Stomach (tissue), 9 donors: Measurements from ENCODE around the gene ZBTB8A. TPM values are rescaled to one million over a fixed set of nuclear protein-coding genes. Genes with fewer than 3 reads are reported as not detected.
A peak's percentile ranks its signal among the peaks of the same experiment; 100 is the strongest.

Experiments used
- DNase-seq, 2 donors: peaks; one replicate each; pipeline versions ENCODE4 v3.0.0 to v3.0.0-alpha.2; 2013 to 2019
- H3K27ac ChIP-seq, 5 donors: fragments of 200-600 bp in 4 of 5; sonication (generic) in 4 of 5; one replicate each; pipeline ENCODE4 v1.5.1; 2013 to 2019; ENCODE audit warnings: mild to moderate bottlenecking in 1 of 5, moderate library complexity in 1 of 5
- H3K27me3 ChIP-seq, 3 donors: fragments of 200-600 bp; sonication (generic); one replicate each; pipeline ENCODE4 v1.5.1; 2017 to 2019; ENCODE audit warnings: mixed run types in 1 of 3
- H3K36me3 ChIP-seq, 4 donors: fragments of 200-600 bp; sonication (generic); 1 replicate in 3 of 4; 2 replicates in 1 of 4; pipeline ENCODE4 v1.5.1; 2016 to 2019
- H3K4me1 ChIP-seq, 4 donors: fragments of 200-600 bp; sonication (generic); one replicate each; pipeline ENCODE4 v1.5.1; 2016 to 2019
- H3K4me3 ChIP-seq, 4 donors: fragments of 200-600 bp; sonication (generic) in 3 of 4; one replicate each; pipeline ENCODE4 v1.5.1; 2016 to 2019; ENCODE audit warnings: mild to moderate bottlenecking in 1 of 4
- H3K9me3 ChIP-seq, 4 donors: fragments of 200-600 bp; sonication (generic); one replicate each; pipeline ENCODE4 v1.5.1; 2016 to 2019
- CTCF ChIP-seq, 7 experiments: fragments of 450-650 bp in 4 of 7; fragments of 200-600 bp in 3 of 7; sonication (generic) in 3 of 7; IDR thresholded peaks; one replicate each; pipeline ENCODE4 v1.5.1; 2016 to 2019; ENCODE audit warnings: antibody characterized with exemption in 7 of 7, control low read depth in 2 of 7, mild to moderate bottlenecking in 1 of 7
- EP300 ChIP-seq: sonication (generic); formaldehyde crosslinking; IDR thresholded peaks from one replicate; pipeline ENCODE4 v1.6.1; 2017; ENCODE audit warnings: antibody characterized with exemption
- POLR2A ChIP-seq, 4 donors: fragments of 450-650 bp; IDR thresholded peaks; one replicate each; pipeline ENCODE4 v1.6.1; 2016; ENCODE audit warnings: antibody characterized with exemption in 4 of 4, control low read depth in 2 of 4, mild to moderate bottlenecking in 1 of 4, moderate library complexity in 1 of 4
- POLR2AphosphoS5 ChIP-seq, 3 donors: sonication (generic); formaldehyde crosslinking; IDR thresholded peaks; one replicate each; pipeline ENCODE4 v1.6.1; 2016; ENCODE audit warnings: antibody characterized with exemption in 3 of 3
- WGBS, 5 donors: extraction: QIAGEN DNeasy Blood & Tissue Kit in 3 of 5; methylation state at CpG; one replicate each; pipeline versions ENCODE4 v1.1.5 to v1.1.7; 2013 to 2018; 5-methylcytosine and 5-hydroxymethylcytosine counted together
- intact Hi-C: fragments of 100-400 bp; cut with DNase I; formaldehyde crosslinking; loops from one replicate; pipeline ENCODE4 v1.15.1; 2023; ENCODE audit warnings: low total_unique reads
- polyA plus RNA-seq, 3 donors: library from polyadenylated mRNA; stranded (reverse); fragments of 200-250 nt; gene quantifications; one replicate each; pipeline ENCODE4 v1.2.3, GENCODE V29; 2013
- small RNA-seq, 4 donors: library from RNA; depleted of rRNA; stranded (forward); fragments of <200 nt; gene quantifications; one replicate each; pipeline ENCODE3, GENCODE V24; 2016
- total RNA-seq, 5 donors: library from RNA; depleted of rRNA; stranded (reverse); fragments of >200 nt; gene quantifications; one replicate each; pipeline versions ENCODE4 v1.1.0 to v1.2.3, GENCODE V29; 2014 to 2016
- donor health status: healthy with polysubstance abuse.
- donor health status: Bipolar disorder and iron deficiency.
- donor health status: healthy.

The ZBTB8A gene
- total and polyA plus RNA-seq, 8 donors, result 0.58 to 23.9 (median 3.1) TPM

- Histone ChIP-seq H3K4me1 (peaks cover 51 to 76% (median 70%) of the 10 kb centered on the region in 4 donors), H3K27ac (peak overlapping the region; percentile 96 to 100 (median 99)), H3K4me3 (peak overlapping the region; percentile 62 to 86 (median 70)), H3K27me3 (no peaks in the 10 kb centered on the region), H3K36me3 (peaks cover 0 to 45% (median 35%) of the 10 kb centered on the region in 4 donors), H3K9me3 (no peaks in the 10 kb centered on the region)
- 0 to 1% (median 1%) methylated on average over 41 to 43 of the region's 43 CpGs for WGBS, 5 donors
- no peak for DNase-seq
- intact Hi-C loops, result no loop called here
- no peak for TF ChIP-seq POLR2A (IDR thresholded peaks at IDR 0.05)
- no peak for TF ChIP-seq EP300
- TF ChIP-seq CTCF (IDR thresholded peaks at IDR 0.05), result no peak
- TF ChIP-seq POLR2AphosphoS5 (IDR thresholded peaks at IDR 0.05), result no peak
Measured at GRCh38 chr1:32651461-32652073, 112.3 kb downstream of the ZBTB8A start.

- Histone ChIP-seq H3K9me3 (no peaks in the 10 kb centered on the region), H3K27me3 (no peaks in the 10 kb centered on the region), H3K27ac (peak overlapping the region in 3 of 5 donors; percentile 99 to 100 (median 99)), H3K4me3 (peak overlapping the region; percentile 62 to 86 (median 70)), H3K36me3 (peaks cover 7 to 52% (median 43%) of the 10 kb centered on the region in 4 donors), H3K4me1 (peaks cover 51 to 82% (median 72%) of the 10 kb centered on the region in 4 donors)
- no peak for DNase-seq
- TF ChIP-seq POLR2A (IDR thresholded peaks at IDR 0.05) (no peak), CTCF (IDR thresholded peaks at IDR 0.05) (no peak)
- intact Hi-C loops, result no loop called here
- WGBS, 5 donors, result 79 to 86% (median 83%) methylated on average over 16 of the region's 16 CpGs
Measured at GRCh38 chr1:32652244-32652962, 113.2 kb downstream of the ZBTB8A start.

Small RNA genes within 50 kb of the gene (small RNA-seq; reads per million reads assigned to genes)
- 0 reads per million in 4 donors for gene RF00019

Other genes starting within 250 kb of the ZBTB8A start
- gene HDAC1, start 247.3 kb upstream of the ZBTB8A start, total RNA-seq, result 100 to 1,000 TPM in 1 of 5 donors, 10 to 100 TPM in 4; 62.0 to 143 (median 77.0) TPM
- gene HDAC1, start 247.3 kb upstream of the ZBTB8A start, polyA plus RNA-seq, result 100 to 1,000 TPM in 1 of 3 donors, 10 to 100 TPM in 2; 50.7 to 113 (median 57.1) TPM
- 10 to 100 TPM in 4 of 5 donors, 1 to 10 TPM in 1; 7.6 to 99.4 (median 22.9) TPM for gene MARCKSL1, start 203.2 kb upstream of the ZBTB8A start, total RNA-seq
- gene MARCKSL1, start 203.2 kb upstream of the ZBTB8A start, polyA plus RNA-seq, result 100 to 1,000 TPM in 1 of 3 donors, 10 to 100 TPM in 2; 46.4 to 100 (median 95.3) TPM
- 10 to 100 TPM in 2 of 5 donors, 1 to 10 TPM in 3; 2.2 to 21.6 (median 8.8) TPM for gene FAM229A, start 176.9 kb upstream of the ZBTB8A start, total RNA-seq
- gene FAM229A, start 176.9 kb upstream of the ZBTB8A start, polyA plus RNA-seq, result 10 to 100 TPM in 1 of 3 donors, 1 to 10 TPM in 2; 7.8 to 10.3 (median 8.7) TPM
- gene TSSK3, start 176.9 kb upstream of the ZBTB8A start, total RNA-seq, result under 1 TPM in 1 of 5 donors, not detected in 4; 0.92 TPM
- under 1 TPM in 1 of 3 donors, not detected in 2; 0.43 TPM for gene TSSK3, start 176.9 kb upstream of the ZBTB8A start, polyA plus RNA-seq
- 100 to 1,000 TPM in 1 of 5 donors, 10 to 100 TPM in 4; 35.9 to 126 (median 57.6) TPM for gene BSDC1, start 145.0 kb upstream of the ZBTB8A start, total RNA-seq
- 10 to 100 TPM; 23.8 to 39.0 (median 36.8) TPM for gene BSDC1, start 145.0 kb upstream of the ZBTB8A start, polyA plus RNA-seq
- under 1 TPM in 2 of 5 donors, not detected in 3; under 0.01 to 0.37 TPM for gene ZBTB8B, start 74.4 kb upstream of the ZBTB8A start, total RNA-seq
- gene ZBTB8B, start 74.4 kb upstream of the ZBTB8A start, polyA plus RNA-seq, result under 1 TPM in 1 of 3 donors, not detected in 2; 0.15 TPM
- 100 to 1,000 TPM in 1 of 5 donors, 10 to 100 TPM in 4; 10.4 to 151 (median 26.3) TPM for gene ZBTB8OS, start 111.1 kb downstream of the ZBTB8A start, total RNA-seq
- 10 to 100 TPM; 55.0 to 88.6 (median 65.9) TPM for gene ZBTB8OS, start 111.1 kb downstream of the ZBTB8A start, polyA plus RNA-seq
- gene RBBP4, start 111.8 kb downstream of the ZBTB8A start, total RNA-seq, result 100 to 1,000 TPM in 3 of 5 donors, 10 to 100 TPM in 2; 43.2 to 226 (median 160) TPM
- gene RBBP4, start 111.8 kb downstream of the ZBTB8A start, polyA plus RNA-seq, result 10 to 100 TPM; 38.0 to 56.7 (median 41.4) TPM
- gene SYNC, start 163.3 kb downstream of the ZBTB8A start, total RNA-seq, result 10 to 100 TPM; 12.3 to 38.5 (median 22.8) TPM
- 10 to 100 TPM in 1 of 3 donors, 1 to 10 TPM in 2; 5.5 to 11.6 (median 6.0) TPM for gene SYNC, start 163.3 kb downstream of the ZBTB8A start, polyA plus RNA-seq